Duodenal mucosa (tissue), 2 donors: ENCODE results near the gene C6orf89.
A peak's percentile ranks its signal among the peaks of the same experiment; 100 is the strongest.

Experiments
- H3K27ac ChIP-seq: one replicate; pipeline ENCODE4 v1.7.0; 2013; ENCODE audit warnings: low read depth, low read length
- H3K27me3 ChIP-seq, 2 donors: one replicate each; pipeline ENCODE4 v1.7.0; 2013; ENCODE audit warnings: low read length in 2 of 2, control low read depth in 1 of 2; ENCODE audit not compliant: insufficient read depth in 2 of 2, control insufficient read depth in 1 of 2
- H3K36me3 ChIP-seq, 2 donors: one replicate each; pipeline ENCODE4 v1.7.0; 2013; ENCODE audit warnings: low read length in 2 of 2, control low read depth in 1 of 2; ENCODE audit not compliant: insufficient read depth in 2 of 2, control insufficient read depth in 1 of 2
- H3K4me1 ChIP-seq, 2 donors: one replicate each; pipeline ENCODE4 v1.7.0; 2013; ENCODE audit warnings: low read length in 2 of 2, control low read depth in 1 of 2; ENCODE audit not compliant: insufficient read depth in 2 of 2, control insufficient read depth in 1 of 2
- H3K4me3 ChIP-seq, 2 donors: one replicate each; pipeline ENCODE4 v1.7.0; 2013; ENCODE audit warnings: low read length in 2 of 2, low read depth in 1 of 2
- H3K9ac ChIP-seq, 2 donors: one replicate each; pipeline ENCODE4 v1.7.0; 2013; ENCODE audit warnings: low read length in 2 of 2, low read depth in 1 of 2
- H3K9me3 ChIP-seq, 2 donors: one replicate each; pipeline ENCODE4 v1.7.0; 2013; ENCODE audit warnings: low read length in 2 of 2, control low read depth in 1 of 2; ENCODE audit not compliant: control insufficient read depth in 1 of 2

The C6orf89 gene

DNA sequence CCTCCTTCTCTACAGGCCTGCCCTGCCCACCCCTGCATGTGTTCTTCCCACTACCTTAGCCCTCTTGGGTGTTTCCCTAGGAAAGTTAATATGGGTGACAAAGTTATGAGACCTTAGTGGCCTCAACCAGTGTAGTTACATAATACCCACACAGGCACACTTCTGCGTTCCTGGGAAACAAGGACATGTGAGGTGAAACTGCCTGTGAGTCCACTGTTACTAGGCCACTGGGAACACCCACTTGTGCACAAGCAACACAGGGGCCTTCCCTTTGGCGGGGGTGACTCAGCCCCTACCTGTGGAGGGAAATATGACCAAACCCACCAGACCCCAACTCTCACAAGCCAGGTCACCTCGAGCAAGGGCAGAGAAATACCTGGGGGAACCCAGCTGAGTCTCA, 81.5 kb downstream of the C6orf89 start:
- H3K4me1 ChIP-seq: peaks cover 23 to 32% of the 10 kb centered on the region in 2 donors
- H3K9me3 ChIP-seq: no peaks in the 10 kb centered on the region
- no peaks in the 10 kb centered on the region for H3K27me3 ChIP-seq
- H3K4me3 ChIP-seq: no peak overlapping the region
- H3K27ac ChIP-seq: peak overlapping the region; percentile 26
- no peak overlapping the region for H3K9ac ChIP-seq
- H3K36me3 ChIP-seq: peaks cover 43 to 53% of the 10 kb centered on the region in 2 donors

DNA sequence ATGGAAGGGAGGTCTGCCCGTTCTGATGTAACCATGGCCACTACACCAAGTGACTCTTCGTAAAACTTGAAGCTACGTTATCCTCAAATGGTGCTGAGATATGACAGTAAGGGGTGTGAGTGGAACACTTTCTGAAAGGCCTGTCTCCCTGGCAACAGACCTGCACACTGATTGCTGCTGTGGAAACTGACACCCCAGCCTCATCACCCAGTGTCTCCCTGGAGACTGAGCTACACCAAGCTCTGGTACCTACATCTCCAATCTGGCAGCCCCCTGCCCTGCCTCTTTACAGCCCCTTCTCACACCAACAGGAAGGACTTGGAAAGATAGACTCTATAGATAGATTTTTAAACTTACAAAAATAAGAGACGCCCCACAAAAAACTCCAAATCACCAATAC, 82.0 kb downstream of the C6orf89 start:
- peaks cover 23 to 32% of the 10 kb centered on the region in 2 donors for H3K4me1 ChIP-seq
- no peaks in the 10 kb centered on the region for H3K9me3 ChIP-seq
- H3K36me3 ChIP-seq: peaks cover 48 to 58% of the 10 kb centered on the region in 2 donors
- no peak overlapping the region for H3K9ac ChIP-seq
- peak overlapping the region; percentile 26 for H3K27ac ChIP-seq
- H3K27me3 ChIP-seq: no peaks in the 10 kb centered on the region
- H3K4me3 ChIP-seq: no peak overlapping the region

DNA sequence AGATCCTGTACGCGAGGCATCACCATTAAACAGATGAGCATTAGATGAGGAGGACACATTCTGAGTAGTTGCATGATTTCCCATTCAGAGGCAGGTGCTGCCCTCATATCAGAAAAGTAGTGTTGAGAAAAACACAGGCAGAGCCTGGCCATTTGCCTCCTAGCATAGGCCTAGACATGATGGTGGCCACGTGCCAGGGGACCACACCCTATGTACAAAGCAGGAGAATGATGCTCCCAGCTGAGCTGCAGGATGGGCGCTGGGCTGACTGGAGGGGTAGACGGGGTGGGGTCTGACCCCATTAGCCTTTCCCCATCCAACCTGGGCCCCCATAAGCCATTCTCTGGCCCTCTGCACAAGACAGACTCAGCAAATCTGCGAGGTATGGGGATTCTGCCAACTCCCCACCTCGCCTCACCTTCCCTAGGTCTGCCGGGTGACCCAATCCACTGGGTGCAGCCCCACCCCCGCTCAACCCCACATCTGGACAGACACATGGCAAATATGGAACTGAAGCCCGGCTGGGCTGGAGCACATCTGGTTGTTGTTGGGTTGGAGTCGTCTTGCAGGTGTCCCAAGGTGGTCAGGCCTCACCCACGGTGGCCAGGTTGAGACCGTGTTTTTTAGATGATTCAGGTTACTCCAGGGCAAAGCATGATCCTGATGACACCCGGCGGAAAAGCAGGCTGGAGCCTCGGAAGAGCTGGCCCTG, 82.7 kb downstream of the C6orf89 start:
- Histone ChIP-seq H3K36me3 (peaks cover 49 to 64% of the 10 kb centered on the region in 2 donors), H3K27me3 (no peaks in the 10 kb centered on the region), H3K9ac (no peak overlapping the region), H3K4me3 (no peak overlapping the region), H3K9me3 (no peaks in the 10 kb centered on the region), H3K4me1 (peaks cover 22 to 28% of the 10 kb centered on the region in 2 donors), H3K27ac (no peak overlapping the region)

DNA sequence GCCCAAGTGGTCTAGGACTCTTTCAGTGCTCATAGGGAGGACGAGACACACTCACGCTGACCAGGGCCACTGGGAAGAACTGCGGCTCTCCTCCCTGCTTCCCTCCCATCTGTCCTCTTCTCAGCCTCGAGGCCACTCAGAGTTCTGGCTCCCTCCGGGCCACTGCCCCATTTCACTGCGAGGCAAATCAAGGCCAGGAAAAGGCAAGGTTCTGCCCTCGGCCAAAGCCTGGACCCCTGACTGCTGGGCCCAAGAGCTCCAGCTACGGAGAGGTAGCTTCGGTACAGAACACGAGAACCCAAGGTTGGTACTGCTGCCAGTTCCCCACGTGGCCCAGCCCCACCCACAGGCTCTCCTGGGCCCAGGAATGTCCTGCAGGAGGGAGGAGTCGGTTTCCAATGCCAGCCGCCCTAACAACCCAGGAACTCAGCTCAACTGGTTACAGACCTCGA, 83.5 kb downstream of the C6orf89 start:
- peaks cover 14 to 21% of the 10 kb centered on the region in 2 donors for H3K4me1 ChIP-seq
- no peaks in the 10 kb centered on the region for H3K27me3 ChIP-seq
- no peak overlapping the region for H3K27ac ChIP-seq
- H3K9me3 ChIP-seq: no peaks in the 10 kb centered on the region
- H3K9ac ChIP-seq: no peak overlapping the region
- H3K36me3 ChIP-seq: peaks cover 56 to 72% of the 10 kb centered on the region in 2 donors
- H3K4me3 ChIP-seq: no peak overlapping the region

DNA sequence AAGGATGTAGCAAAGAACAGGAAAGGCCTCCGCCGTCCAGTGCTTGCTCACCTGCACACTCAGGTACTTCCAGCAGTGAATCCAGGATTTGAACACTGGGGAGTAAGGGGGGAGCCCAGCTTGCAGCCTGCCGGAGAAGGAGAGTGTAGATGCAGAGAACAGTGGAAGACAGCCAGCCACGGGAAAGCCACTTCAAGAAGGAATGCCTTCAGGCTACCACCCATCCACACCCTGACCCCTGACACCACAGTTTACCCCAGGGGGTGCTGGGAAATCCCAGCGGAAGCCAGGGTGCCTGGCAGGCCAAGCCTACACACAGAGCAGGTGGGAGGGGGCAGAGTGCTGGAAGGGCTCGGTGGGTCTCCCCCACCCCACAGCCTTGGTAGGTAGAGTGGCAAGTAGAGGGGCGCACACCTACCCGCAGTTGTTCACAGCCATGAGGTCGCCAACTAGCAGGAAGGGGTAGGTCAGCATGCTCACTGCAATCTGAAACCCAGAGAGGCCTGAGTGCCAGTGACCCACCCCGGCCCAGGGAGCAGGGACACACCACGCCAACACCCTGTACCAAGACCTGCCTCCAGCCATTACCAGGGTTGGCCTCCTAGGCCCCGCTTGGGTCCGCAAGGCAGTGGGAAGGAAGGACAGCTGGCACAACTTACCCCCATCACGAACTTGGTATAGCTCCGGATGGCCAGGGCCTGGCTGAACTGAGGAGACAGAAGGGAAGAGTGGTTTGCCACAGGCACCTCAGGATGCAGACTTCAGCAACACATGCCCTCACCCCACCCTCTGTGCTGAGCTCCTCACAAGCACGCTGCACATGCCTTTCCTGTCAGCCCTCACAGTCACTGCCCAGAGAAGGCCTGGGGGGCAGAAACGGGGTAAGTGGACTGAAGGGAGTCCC, 84.5 kb downstream of the C6orf89 start:
- peaks cover 66 to 82% of the 10 kb centered on the region in 2 donors for H3K36me3 ChIP-seq
- H3K9me3 ChIP-seq: no peaks in the 10 kb centered on the region
- no peak overlapping the region for H3K27ac ChIP-seq
- peaks cover 10 to 16% of the 10 kb centered on the region in 2 donors for H3K4me1 ChIP-seq
- no peaks in the 10 kb centered on the region for H3K27me3 ChIP-seq
- H3K9ac ChIP-seq: no peak overlapping the region
- no peak overlapping the region for H3K4me3 ChIP-seq

DNA sequence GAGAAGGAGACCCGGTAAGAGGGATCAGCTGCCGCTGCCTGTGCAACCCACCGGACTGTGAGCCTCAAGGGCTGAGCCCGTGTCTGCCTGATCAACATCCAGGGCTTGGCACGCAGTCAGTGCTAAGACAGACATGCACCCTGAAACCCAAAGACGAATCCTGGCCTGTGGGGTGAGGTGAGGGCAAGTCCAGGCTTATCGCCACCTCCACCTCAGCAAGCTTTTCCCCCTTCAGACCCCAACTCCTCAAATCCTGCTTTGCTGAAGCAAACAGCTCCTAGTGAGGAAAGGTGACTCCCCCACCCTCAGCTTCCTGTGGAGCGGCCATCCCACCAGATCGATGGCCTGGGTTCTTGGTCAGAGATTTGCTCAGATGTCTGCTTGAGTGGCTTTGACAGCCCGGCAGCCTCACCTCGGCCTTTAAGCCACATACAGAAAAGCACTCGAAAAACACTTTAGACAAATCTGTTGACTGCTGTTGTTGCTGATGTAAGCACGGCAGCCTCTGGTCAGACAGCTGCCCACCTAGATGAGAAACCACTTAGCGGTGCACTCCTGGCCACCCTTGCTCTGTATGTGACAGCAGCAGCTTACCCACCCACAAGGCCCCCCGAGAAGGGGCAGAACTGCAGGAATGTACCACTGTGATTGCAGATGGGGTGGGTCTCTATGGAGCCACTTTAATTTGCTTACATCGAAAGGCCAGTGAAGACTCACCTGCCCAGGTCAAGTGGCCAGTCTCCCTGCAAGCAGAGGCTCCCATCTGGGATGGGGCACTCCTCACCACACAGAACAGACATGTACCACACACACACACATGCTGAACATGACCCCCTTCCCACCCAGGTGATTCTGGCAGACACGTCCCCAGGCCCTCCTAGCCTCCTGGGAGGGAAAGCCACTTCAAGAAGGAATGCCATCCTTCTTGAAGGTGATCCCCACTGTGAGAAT, 85.4 kb downstream of the C6orf89 start:
- no peak overlapping the region for H3K9ac ChIP-seq
- H3K4me1 ChIP-seq: peaks cover 10 to 16% of the 10 kb centered on the region in 2 donors
- H3K36me3 ChIP-seq: peaks cover 75 to 91% of the 10 kb centered on the region in 2 donors
- H3K27me3 ChIP-seq: no peaks in the 10 kb centered on the region
- no peak overlapping the region for H3K4me3 ChIP-seq
- H3K27ac ChIP-seq: no peak overlapping the region
- H3K9me3 ChIP-seq: no peaks in the 10 kb centered on the region

DNA sequence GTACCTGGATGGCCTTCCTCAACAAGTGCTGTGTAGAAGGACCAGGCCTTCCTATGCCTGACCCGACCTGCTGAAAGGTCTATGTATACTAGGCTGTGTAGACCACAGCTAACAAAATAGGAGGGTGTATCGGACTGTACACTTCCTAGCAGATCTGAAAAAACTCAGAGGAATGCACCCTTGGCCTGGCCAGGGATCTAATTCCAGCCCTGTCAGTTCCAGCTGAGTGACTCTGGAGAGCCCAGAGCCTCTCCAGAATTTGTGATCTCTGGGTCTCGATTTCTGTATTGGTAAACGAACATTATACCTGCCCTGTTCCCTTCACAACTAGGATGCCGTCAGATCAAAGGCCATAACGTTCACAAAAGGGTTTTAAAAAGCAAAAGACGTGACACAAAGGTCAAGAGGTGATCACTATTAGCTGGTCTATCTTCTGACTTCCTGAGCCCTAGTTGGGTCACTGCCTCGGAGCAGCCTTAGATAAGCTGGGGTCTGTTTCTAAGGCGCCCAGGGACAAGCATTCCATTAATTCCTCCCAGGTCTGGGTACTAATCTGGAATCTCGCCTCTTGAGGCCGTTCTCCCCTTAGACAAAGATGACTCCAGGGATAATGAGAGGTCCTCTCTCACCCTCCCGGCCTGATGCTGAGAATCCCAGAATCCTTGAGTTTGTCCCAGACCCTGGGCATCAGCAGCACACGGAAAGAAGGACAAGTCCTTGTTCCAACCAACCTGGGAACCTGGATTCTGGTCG, 86.3 kb downstream of the C6orf89 start:
- Histone ChIP-seq H3K27me3 (no peaks in the 10 kb centered on the region), H3K4me1 (peaks cover 2 to 8% of the 10 kb centered on the region in 2 donors), H3K36me3 (peaks cover 84 to 99% of the 10 kb centered on the region in 2 donors), H3K9me3 (no peaks in the 10 kb centered on the region), H3K27ac (no peak overlapping the region), H3K9ac (no peak overlapping the region), H3K4me3 (no peak overlapping the region)

DNA sequence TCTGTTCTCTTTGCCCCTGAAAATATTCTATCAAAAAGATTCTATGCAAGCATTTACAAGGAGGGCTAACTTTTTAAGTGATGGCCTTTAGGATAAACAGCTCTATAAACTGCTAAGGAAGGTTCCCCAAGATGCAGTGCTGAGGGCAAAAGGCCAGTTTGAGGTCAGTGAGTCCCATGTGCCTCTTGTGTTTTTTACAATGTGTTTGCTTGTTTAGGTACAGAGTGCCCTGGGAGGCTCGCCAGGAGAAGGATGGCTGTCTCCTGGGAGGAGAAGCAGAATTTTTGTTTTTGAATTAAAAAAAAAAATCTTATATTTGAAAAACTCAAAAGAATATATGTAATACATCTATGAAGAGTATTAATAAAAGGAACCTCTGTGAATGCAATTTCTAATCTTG, 87.4 kb downstream of the C6orf89 start:
- H3K9me3 ChIP-seq: no peaks in the 10 kb centered on the region
- no peaks in the 10 kb centered on the region for H3K4me1 ChIP-seq
- H3K4me3 ChIP-seq: no peak overlapping the region
- no peak overlapping the region for H3K27ac ChIP-seq
- no peaks in the 10 kb centered on the region for H3K27me3 ChIP-seq
- H3K9ac ChIP-seq: no peak overlapping the region
- peaks cover 82 to 99% of the 10 kb centered on the region in 2 donors for H3K36me3 ChIP-seq

DNA sequence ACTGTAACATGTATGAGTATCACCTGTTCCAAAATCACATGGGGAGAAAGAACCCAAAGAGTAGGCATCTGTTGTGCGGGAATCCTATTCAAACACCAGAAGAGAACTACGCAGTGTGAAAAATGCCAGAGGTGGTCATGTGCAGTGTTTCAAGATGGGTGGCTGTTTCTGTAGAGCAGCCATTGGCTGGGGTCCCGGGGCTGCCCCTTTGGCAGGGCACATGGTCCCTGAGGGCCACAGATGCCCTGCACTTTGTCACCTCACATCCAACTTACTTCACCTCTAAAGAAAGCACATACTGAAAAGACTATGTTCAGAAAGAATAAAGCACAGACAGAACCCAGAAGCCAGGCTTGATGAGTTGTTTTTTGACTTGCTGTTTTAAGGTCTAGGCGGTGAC, 87.9 kb downstream of the C6orf89 start:
- peaks cover 82 to 99% of the 10 kb centered on the region in 2 donors for H3K36me3 ChIP-seq
- H3K9ac ChIP-seq: no peak overlapping the region
- H3K27ac ChIP-seq: no peak overlapping the region
- no peaks in the 10 kb centered on the region for H3K9me3 ChIP-seq
- H3K4me3 ChIP-seq: no peak overlapping the region
- no peaks in the 10 kb centered on the region for H3K27me3 ChIP-seq
- no peaks in the 10 kb centered on the region for H3K4me1 ChIP-seq
